ENCODE data around the gene PCDHB10. TPM values are rescaled to one million over a fixed set of nuclear protein-coding genes. Genes with fewer than 3 reads are reported as not detected.
A peak's percentile ranks its signal among the peaks of the same experiment; 100 is the strongest.

PCDHB10 gene
- total RNA-seq (2022), result 0.09 TPM in 1 of 2 replicates, not detected in the other
- percentile 14 among the genes with signal in this experiment for Bru-seq, nascent RNA
- percentile 15 among the genes with signal in this experiment for BruChase-seq, experiment 1, labeled RNA remaining after a 2-hour chase
- percentile 28 among the genes with signal in this experiment for BruChase-seq, experiment 2, labeled RNA remaining after a 6-hour chase
- long read RNA-seq, result 0 reads

DNA sequence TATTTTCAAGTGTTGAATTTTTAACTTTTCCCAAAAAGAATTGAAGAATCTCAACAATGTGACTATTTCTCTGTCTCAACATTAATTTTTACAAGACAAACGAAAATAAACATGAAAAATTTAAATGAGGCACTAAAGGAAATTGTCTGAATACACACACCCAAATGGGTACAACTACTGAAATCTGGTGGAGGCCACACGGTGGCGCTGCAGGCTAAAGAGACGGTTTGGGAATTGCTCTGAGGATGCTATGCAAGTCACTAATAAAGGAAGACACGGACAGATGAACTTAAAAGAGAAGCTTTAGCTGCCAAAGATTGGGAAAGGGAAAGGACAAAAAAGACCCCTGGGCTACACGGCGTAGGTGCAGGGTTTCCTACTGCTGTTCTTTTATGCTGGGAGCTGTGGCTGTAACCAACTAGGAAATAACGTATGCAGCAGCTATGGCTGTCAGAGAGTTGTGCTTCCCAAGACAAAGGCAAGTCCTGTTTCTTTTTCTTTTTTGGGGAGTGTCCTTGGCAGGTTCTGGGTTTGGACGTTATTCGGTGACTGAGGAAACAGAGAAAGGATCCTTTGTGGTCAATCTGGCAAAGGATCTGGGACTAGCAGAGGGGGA lies at the start of gene PCDHB10:
TSS of gene PCDHB10 (plus strand) at position 244 of the 616 bp plus-strand sequence. CDS start at position 444, 200 bp downstream.
- TF ChIP-seq, protein P1, sequence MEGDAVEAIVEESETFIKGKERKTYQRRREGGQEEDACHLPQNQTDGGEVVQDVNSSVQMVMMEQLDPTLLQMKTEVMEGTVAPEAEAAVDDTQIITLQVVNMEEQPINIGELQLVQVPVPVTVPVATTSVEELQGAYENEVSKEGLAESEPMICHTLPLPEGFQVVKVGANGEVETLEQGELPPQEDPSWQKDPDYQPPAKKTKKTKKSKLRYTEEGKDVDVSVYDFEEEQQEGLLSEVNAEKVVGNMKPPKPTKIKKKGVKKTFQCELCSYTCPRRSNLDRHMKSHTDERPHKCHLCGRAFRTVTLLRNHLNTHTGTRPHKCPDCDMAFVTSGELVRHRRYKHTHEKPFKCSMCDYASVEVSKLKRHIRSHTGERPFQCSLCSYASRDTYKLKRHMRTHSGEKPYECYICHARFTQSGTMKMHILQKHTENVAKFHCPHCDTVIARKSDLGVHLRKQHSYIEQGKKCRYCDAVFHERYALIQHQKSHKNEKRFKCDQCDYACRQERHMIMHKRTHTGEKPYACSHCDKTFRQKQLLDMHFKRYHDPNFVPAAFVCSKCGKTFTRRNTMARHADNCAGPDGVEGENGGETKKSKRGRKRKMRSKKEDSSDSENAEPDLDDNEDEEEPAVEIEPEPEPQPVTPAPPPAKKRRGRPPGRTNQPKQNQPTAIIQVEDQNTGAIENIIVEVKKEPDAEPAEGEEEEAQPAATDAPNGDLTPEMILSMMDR (IDR thresholded peaks at IDR 0.05; ENCODE audit: insufficient read depth in 1 of 2, low read depth in 1 of 2, low read length in 1 of 2, severe bottlenecking in 1 of 2, unreplicated experiment in 1 of 2), result peak in 1 of 2 experiments; percentile 24
- Mint-ChIP-seq H3K4me3 (ENCODE audit: unreplicated experiment) (peak within 1 kb of the TSS; percentile 40), H3K36me3 (ENCODE audit: insufficient read depth, unreplicated experiment) (no peaks in the 10 kb centered on the region), H3K27me3 (ENCODE audit: insufficient read depth, unreplicated experiment) (no peaks in the 10 kb centered on the region), H3K9me3 (ENCODE audit: unreplicated experiment) (peaks cover 39% of the 10 kb centered on the region), H3K27ac (ENCODE audit: unreplicated experiment) (no peak within 1 kb of the TSS), H3K4me1 (ENCODE audit: low read depth, unreplicated experiment) (no peaks in the 10 kb centered on the region)
- peak in 1 of 2 experiments; percentile 21 for DNase-seq
- Histone ChIP-seq H3K4me3 (ENCODE audit: low read depth, low read length) (no peak within 1 kb of the TSS), H3K36me3 (ENCODE audit: control insufficient read depth, insufficient read depth, low read length) (no peaks in the 10 kb centered on the region), H3K9me3 (peaks cover 14% of the 10 kb centered on the region), H3K4me1 (no peaks in the 10 kb centered on the region), H3K27me3 (replicated peaks; ENCODE audit: control insufficient read depth, insufficient read depth, low read length) (no peaks in the 10 kb centered on the region)
- BruUV-seq (replicated peaks), result no TSS peak
- intact Hi-C loops (cut with micrococcal nuclease; ENCODE audit: unreplicated experiment), result loop anchor here (5.0 kb wide), 1 partner anchor 370 kb away; no protein-coding TSS in a partner anchor
- CTCF ChIA-PET, result no interaction called here
- POLR2A ChIA-PET, result no interaction called here

DNA sequence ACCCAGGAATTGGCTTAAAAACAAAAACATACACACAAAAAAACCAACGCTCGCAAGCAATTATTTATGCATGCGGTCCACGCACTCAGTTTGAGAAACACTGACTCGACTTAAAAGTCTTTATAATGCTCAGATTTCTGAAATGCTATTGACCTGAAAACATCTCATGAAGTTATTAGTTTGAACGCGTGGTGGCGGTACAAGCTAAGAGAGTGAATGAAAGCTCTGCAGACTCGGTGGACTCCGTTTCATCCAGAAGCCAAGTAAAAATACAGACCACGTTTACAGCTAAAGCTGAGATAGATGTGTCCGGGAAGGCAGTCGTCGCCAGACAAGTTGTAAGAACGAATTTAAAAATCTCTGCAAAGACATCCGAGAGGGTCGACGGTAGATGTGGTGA lies 42.3 kb upstream of the PCDHB10 start, which contains the start of gene PCDHB6:
TSS of gene PCDHB6 (plus strand) at position 246 of the 400 bp plus-strand sequence. CDS start 201 bp downstream, outside the sequence.
- H3K27ac Mint-ChIP-seq (ENCODE audit: unreplicated experiment), result no peak within 1 kb of the TSS
- Histone ChIP-seq H3K36me3 (ENCODE audit: control insufficient read depth, insufficient read depth, low read length) (no peaks in the 10 kb centered on the region), H3K9me3 (no peaks in the 10 kb centered on the region), H3K27me3 (replicated peaks; ENCODE audit: control insufficient read depth, insufficient read depth, low read length) (no peaks in the 10 kb centered on the region), H3K4me1 (no peaks in the 10 kb centered on the region), H3K4me3 (ENCODE audit: low read depth, low read length) (no peak within 1 kb of the TSS)
- TF ChIP-seq, protein P1 (IDR thresholded peaks at IDR 0.05; ENCODE audit: insufficient read depth in 1 of 2, low read depth in 1 of 2, low read length in 1 of 2, severe bottlenecking in 1 of 2, unreplicated experiment in 1 of 2), result no peak
- no peaks in the 10 kb centered on the region for H3K27me3 Mint-ChIP-seq (ENCODE audit: insufficient read depth, unreplicated experiment)
- DNase-seq, result no peak
- no TSS peak for BruUV-seq (replicated peaks)
- ChIA-PET POLR2A (no interaction called here), CTCF (no interaction called here)
- no peaks in the 10 kb centered on the region for H3K4me1 Mint-ChIP-seq (ENCODE audit: low read depth, unreplicated experiment)
- intact Hi-C loops (cut with micrococcal nuclease; ENCODE audit: unreplicated experiment), result no loop called here
- H3K4me3 Mint-ChIP-seq (ENCODE audit: unreplicated experiment), result no peak within 1 kb of the TSS
- H3K36me3 Mint-ChIP-seq (ENCODE audit: insufficient read depth, unreplicated experiment), result no peaks in the 10 kb centered on the region
- peaks cover 44% of the 10 kb centered on the region for H3K9me3 Mint-ChIP-seq (ENCODE audit: unreplicated experiment)

DNA sequence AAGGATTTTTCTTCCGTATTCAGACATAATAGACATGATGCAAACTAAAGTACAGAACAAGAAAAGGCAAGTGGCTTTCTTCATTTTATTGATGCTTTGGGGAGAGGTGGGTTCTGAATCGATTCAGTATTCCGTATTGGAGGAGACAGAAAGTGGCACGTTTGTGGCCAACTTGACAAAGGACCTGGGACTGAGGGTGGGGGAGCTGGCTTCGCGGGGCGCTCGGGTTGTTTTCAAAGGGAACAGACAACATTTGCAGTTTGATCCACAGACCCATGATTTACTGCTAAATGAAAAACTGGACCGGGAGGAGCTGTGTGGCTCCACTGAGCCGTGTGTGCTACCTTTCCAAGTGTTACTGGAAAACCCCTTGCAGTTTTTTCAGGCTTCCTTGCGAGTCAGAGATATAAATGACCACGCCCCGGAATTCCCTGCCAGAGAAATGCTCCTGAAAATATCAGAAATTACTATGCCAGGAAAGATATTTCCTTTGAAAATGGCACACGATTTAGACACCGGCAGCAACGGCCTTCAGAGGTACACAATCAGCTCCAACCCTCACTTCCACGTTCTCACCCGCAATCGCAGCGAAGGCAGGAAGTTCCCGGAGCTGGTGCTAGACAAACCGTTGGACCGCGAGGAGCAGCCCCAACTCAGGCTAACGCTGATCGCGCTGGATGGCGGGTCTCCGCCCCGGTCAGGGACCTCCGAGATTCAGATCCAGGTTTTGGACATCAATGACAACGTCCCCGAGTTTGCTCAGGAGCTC lies 41.7 kb upstream of the PCDHB10 start:
- no peaks in the 10 kb centered on the region for H3K4me1 Mint-ChIP-seq (ENCODE audit: low read depth, unreplicated experiment)
- H3K9me3 Mint-ChIP-seq (ENCODE audit: unreplicated experiment), result peaks cover 44% of the 10 kb centered on the region
- CTCF ChIA-PET, result no interaction called here

More for the DNA sequence above, 41.7 kb upstream of the PCDHB10 start:
- no peak overlapping the region for H3K4me3 ChIP-seq (ENCODE audit: low read depth, low read length)
- no peak overlapping the region for H3K4me3 Mint-ChIP-seq (ENCODE audit: unreplicated experiment)
- no peaks in the 10 kb centered on the region for H3K9me3 ChIP-seq
- TF ChIP-seq, protein P1 (IDR thresholded peaks at IDR 0.05; ENCODE audit: insufficient read depth in 1 of 2, low read depth in 1 of 2, low read length in 1 of 2, severe bottlenecking in 1 of 2, unreplicated experiment in 1 of 2), result no peak
- H3K27ac Mint-ChIP-seq (ENCODE audit: unreplicated experiment), result no peak overlapping the region
- H3K4me1 ChIP-seq, result no peaks in the 10 kb centered on the region
- intact Hi-C loops (cut with micrococcal nuclease; ENCODE audit: unreplicated experiment), result no loop called here
- POLR2A ChIA-PET, result no interaction called here
- DNase-seq, result no peak
- no peaks in the 10 kb centered on the region for H3K36me3 ChIP-seq (ENCODE audit: control insufficient read depth, insufficient read depth, low read length)
- no TSS peak for BruUV-seq (replicated peaks)
- H3K27me3 Mint-ChIP-seq (ENCODE audit: insufficient read depth, unreplicated experiment), result no peaks in the 10 kb centered on the region
- H3K36me3 Mint-ChIP-seq (ENCODE audit: insufficient read depth, unreplicated experiment), result no peaks in the 10 kb centered on the region
- H3K27me3 ChIP-seq (replicated peaks; ENCODE audit: control insufficient read depth, insufficient read depth, low read length), result no peaks in the 10 kb centered on the region
